ENCODE data around the gene TMPRSS11A. TPM values are rescaled to one million over a fixed set of nuclear protein-coding genes. Genes with fewer than 3 reads are reported as not detected.

Gene TMPRSS11A
- total RNA-seq, 1 donor from 2014 or later: not detected

GRCh38 chr4:67909905-67910584, 53.2 kb downstream of the TMPRSS11A start:
- no peaks in the 10 kb centered on the region for H3K36me3 Mint-ChIP-seq (ENCODE audit: low read depth)
- H3K4me1 Mint-ChIP-seq (ENCODE audit: low read depth): no peaks in the 10 kb centered on the region
- no peak overlapping the region for H3K27ac Mint-ChIP-seq
- no peak overlapping the region for H3K4me3 Mint-ChIP-seq (ENCODE audit: low read depth)
- peaks cover 15% of the 10 kb centered on the region for H3K27me3 Mint-ChIP-seq (ENCODE audit: low read depth)
- intact Hi-C loops (cut with micrococcal nuclease): loop anchor here (1.0 to 10.0 kb wide), 2 partner anchors 165 to 361 kb away; no protein-coding TSS in a partner anchor
- H3K9me3 Mint-ChIP-seq: no peaks in the 10 kb centered on the region
- DNase-seq (ENCODE audit: low spot score): no peak

GRCh38 chr4:67907650-67908049, 55.6 kb downstream of the TMPRSS11A start:
- H3K9me3 Mint-ChIP-seq: no peaks in the 10 kb centered on the region
- H3K36me3 Mint-ChIP-seq (ENCODE audit: low read depth): no peaks in the 10 kb centered on the region
- no peaks in the 10 kb centered on the region for H3K4me1 Mint-ChIP-seq (ENCODE audit: low read depth)
- peaks cover 11% of the 10 kb centered on the region for H3K27me3 Mint-ChIP-seq (ENCODE audit: low read depth)
- no peak overlapping the region for H3K27ac Mint-ChIP-seq
- intact Hi-C loops (cut with micrococcal nuclease): no loop called here
- no peak for DNase-seq (ENCODE audit: low spot score)
- no peak overlapping the region for H3K4me3 Mint-ChIP-seq (ENCODE audit: low read depth)

GRCh38 chr4:67899096-67899495, 64.2 kb downstream of the TMPRSS11A start:
- DNase-seq (ENCODE audit: low spot score): no peak
- Mint-ChIP-seq H3K27me3 (ENCODE audit: low read depth) (peaks cover 2% of the 10 kb centered on the region), H3K36me3 (ENCODE audit: low read depth) (no peaks in the 10 kb centered on the region), H3K4me3 (ENCODE audit: low read depth) (no peak overlapping the region), H3K4me1 (ENCODE audit: low read depth) (no peaks in the 10 kb centered on the region), H3K9me3 (no peaks in the 10 kb centered on the region), H3K27ac (no peak overlapping the region)
- intact Hi-C loops (cut with micrococcal nuclease): no loop called here

GRCh38 chr4:67897686-67898085, 65.6 kb downstream of the TMPRSS11A start:
- H3K4me3 Mint-ChIP-seq (ENCODE audit: low read depth): no peak overlapping the region
- H3K9me3 Mint-ChIP-seq: no peaks in the 10 kb centered on the region
- H3K36me3 Mint-ChIP-seq (ENCODE audit: low read depth): no peaks in the 10 kb centered on the region
- no peaks in the 10 kb centered on the region for H3K4me1 Mint-ChIP-seq (ENCODE audit: low read depth)
- DNase-seq (ENCODE audit: low spot score): no peak
- H3K27ac Mint-ChIP-seq: no peak overlapping the region
- H3K27me3 Mint-ChIP-seq (ENCODE audit: low read depth): peaks cover 2% of the 10 kb centered on the region
- intact Hi-C loops (cut with micrococcal nuclease): no loop called here

- peaks cover 2% of the 10 kb centered on the region for H3K27me3 Mint-ChIP-seq (ENCODE audit: low read depth)
- intact Hi-C loops (cut with micrococcal nuclease): no loop called here
Measured at GRCh38 chr4:67896421-67897065, 66.8 kb downstream of the TMPRSS11A start.

GRCh38 chr4:67894659-67895058, 68.6 kb downstream of the TMPRSS11A start:
- H3K36me3 Mint-ChIP-seq (ENCODE audit: low read depth): no peaks in the 10 kb centered on the region
- H3K4me1 Mint-ChIP-seq (ENCODE audit: low read depth): no peaks in the 10 kb centered on the region
- no peak for DNase-seq (ENCODE audit: low spot score)
- intact Hi-C loops (cut with micrococcal nuclease): no loop called here
- no peak overlapping the region for H3K27ac Mint-ChIP-seq
- H3K9me3 Mint-ChIP-seq: no peaks in the 10 kb centered on the region
- peaks cover 2% of the 10 kb centered on the region for H3K27me3 Mint-ChIP-seq (ENCODE audit: low read depth)
- no peak overlapping the region for H3K4me3 Mint-ChIP-seq (ENCODE audit: low read depth)

More at GRCh38 chr4:67896421-67897065, 66.8 kb downstream of the TMPRSS11A start:
- H3K4me3 Mint-ChIP-seq (ENCODE audit: low read depth): no peak overlapping the region
- H3K36me3 Mint-ChIP-seq (ENCODE audit: low read depth): no peaks in the 10 kb centered on the region
- no peak for DNase-seq (ENCODE audit: low spot score)
- H3K27ac Mint-ChIP-seq: no peak overlapping the region
- H3K9me3 Mint-ChIP-seq: no peaks in the 10 kb centered on the region
- H3K4me1 Mint-ChIP-seq (ENCODE audit: low read depth): no peaks in the 10 kb centered on the region

- Mint-ChIP-seq H3K27ac (no peak overlapping the region), H3K9me3 (no peaks in the 10 kb centered on the region), H3K36me3 (ENCODE audit: low read depth) (no peaks in the 10 kb centered on the region), H3K27me3 (ENCODE audit: low read depth) (peaks cover 2% of the 10 kb centered on the region), H3K4me1 (ENCODE audit: low read depth) (no peaks in the 10 kb centered on the region), H3K4me3 (ENCODE audit: low read depth) (no peak overlapping the region)
- DNase-seq (ENCODE audit: low spot score): no peak
- intact Hi-C loops (cut with micrococcal nuclease): no loop called here
Measured at GRCh38 chr4:67892905-67893304, 70.4 kb downstream of the TMPRSS11A start.

GRCh38 chr4:67892253-67892652, 71.0 kb downstream of the TMPRSS11A start:
- no peak overlapping the region for H3K4me3 Mint-ChIP-seq (ENCODE audit: low read depth)
- no peaks in the 10 kb centered on the region for H3K4me1 Mint-ChIP-seq (ENCODE audit: low read depth)
- intact Hi-C loops (cut with micrococcal nuclease): no loop called here
- DNase-seq (ENCODE audit: low spot score): no peak
- no peaks in the 10 kb centered on the region for H3K36me3 Mint-ChIP-seq (ENCODE audit: low read depth)
- no peaks in the 10 kb centered on the region for H3K27me3 Mint-ChIP-seq (ENCODE audit: low read depth)
- H3K9me3 Mint-ChIP-seq: no peaks in the 10 kb centered on the region
- H3K27ac Mint-ChIP-seq: no peak overlapping the region

- Mint-ChIP-seq H3K4me3 (ENCODE audit: low read depth) (no peak overlapping the region), H3K4me1 (ENCODE audit: low read depth) (no peaks in the 10 kb centered on the region), H3K27me3 (ENCODE audit: low read depth) (no peaks in the 10 kb centered on the region), H3K9me3 (no peaks in the 10 kb centered on the region), H3K27ac (no peak overlapping the region), H3K36me3 (ENCODE audit: low read depth) (no peaks in the 10 kb centered on the region)
- DNase-seq (ENCODE audit: low spot score): no peak
- intact Hi-C loops (cut with micrococcal nuclease): no loop called here
Measured at GRCh38 chr4:67891645-67892044, 71.6 kb downstream of the TMPRSS11A start.

GRCh38 chr4:67886281-67886680, 77.0 kb downstream of the TMPRSS11A start:
- peaks cover 4% of the 10 kb centered on the region for H3K27me3 Mint-ChIP-seq (ENCODE audit: low read depth)
- no peaks in the 10 kb centered on the region for H3K9me3 Mint-ChIP-seq
- intact Hi-C loops (cut with micrococcal nuclease): no loop called here
- DNase-seq (ENCODE audit: low spot score): no peak
- no peak overlapping the region for H3K4me3 Mint-ChIP-seq (ENCODE audit: low read depth)
- H3K27ac Mint-ChIP-seq: no peak overlapping the region
- no peaks in the 10 kb centered on the region for H3K4me1 Mint-ChIP-seq (ENCODE audit: low read depth)
- H3K36me3 Mint-ChIP-seq (ENCODE audit: low read depth): no peaks in the 10 kb centered on the region

- Mint-ChIP-seq H3K27me3 (ENCODE audit: low read depth) (peaks cover 4% of the 10 kb centered on the region), H3K27ac (no peak overlapping the region), H3K9me3 (no peaks in the 10 kb centered on the region), H3K4me1 (ENCODE audit: low read depth) (no peaks in the 10 kb centered on the region), H3K36me3 (ENCODE audit: low read depth) (no peaks in the 10 kb centered on the region), H3K4me3 (ENCODE audit: low read depth) (no peak overlapping the region)
- intact Hi-C loops (cut with micrococcal nuclease): no loop called here
- DNase-seq (ENCODE audit: low spot score): no peak
Measured at GRCh38 chr4:67885762-67886161, 77.5 kb downstream of the TMPRSS11A start.

GRCh38 chr4:67884701-67885100, 78.6 kb downstream of the TMPRSS11A start:
- Mint-ChIP-seq H3K36me3 (ENCODE audit: low read depth) (no peaks in the 10 kb centered on the region), H3K4me3 (ENCODE audit: low read depth) (no peak overlapping the region), H3K27ac (no peak overlapping the region), H3K27me3 (ENCODE audit: low read depth) (peaks cover 4% of the 10 kb centered on the region), H3K4me1 (ENCODE audit: low read depth) (no peaks in the 10 kb centered on the region), H3K9me3 (no peaks in the 10 kb centered on the region)
- no peak for DNase-seq (ENCODE audit: low spot score)
- intact Hi-C loops (cut with micrococcal nuclease): no loop called here

GRCh38 chr4:67883902-67884301, 79.4 kb downstream of the TMPRSS11A start, which contains the start of gene TMPRSS11D:
TSS of gene TMPRSS11D (minus strand) at chr4:67884002. CDS start at chr4:67883933, 69 bp downstream.
- H3K27ac Mint-ChIP-seq: no peak within 1 kb of the TSS
- DNase-seq (ENCODE audit: low spot score): no peak
- H3K36me3 Mint-ChIP-seq (ENCODE audit: low read depth): no peaks in the 10 kb centered on the region
- intact Hi-C loops (cut with micrococcal nuclease): no loop called here
- H3K9me3 Mint-ChIP-seq: no peaks in the 10 kb centered on the region
- H3K27me3 Mint-ChIP-seq (ENCODE audit: low read depth): peaks cover 4% of the 10 kb centered on the region
- H3K4me3 Mint-ChIP-seq (ENCODE audit: low read depth): no peak within 1 kb of the TSS
- no peaks in the 10 kb centered on the region for H3K4me1 Mint-ChIP-seq (ENCODE audit: low read depth)
